HG02884 (cell line): ENCODE results near the gene TIMM22.

Experiments used
- ATAC-seq: cut with Tn5 transposase; IDR thresholded peaks from one replicate; pipeline ENCODE4 v1.9.1; 2021; ENCODE audit warnings: mild to moderate bottlenecking, moderate library complexity; ENCODE audit not compliant: unreplicated experiment

TIMM22 gene

GRCh38 chr17:1018547-1018946 lies 21.6 kb downstream of the TIMM22 start:
- no peak for ATAC-seq

- no peak for ATAC-seq
Measured at GRCh38 chr17:1019451-1019850, 22.5 kb downstream of the TIMM22 start.

GRCh38 chr17:1021147-1021546 lies 24.2 kb downstream of the TIMM22 start:
- ATAC-seq: no peak

- ATAC-seq: no peak
Measured at GRCh38 chr17:1022278-1023024, 25.5 kb downstream of the TIMM22 start.

GRCh38 chr17:1024076-1024475 lies 27.1 kb downstream of the TIMM22 start:
- no peak for ATAC-seq

- no peak for ATAC-seq
Measured at GRCh38 chr17:1025733-1026598, 29.0 kb downstream of the TIMM22 start.

- ATAC-seq: no peak
Measured at GRCh38 chr17:1026599-1026975, 29.7 kb downstream of the TIMM22 start.

GRCh38 chr17:1027044-1027443 lies 30.1 kb downstream of the TIMM22 start:
- no peak for ATAC-seq

- ATAC-seq: no peak
Measured at GRCh38 chr17:1029196-1029921, 32.4 kb downstream of the TIMM22 start.

GRCh38 chr17:1029922-1030644 lies 33.2 kb downstream of the TIMM22 start:
- ATAC-seq: no peak

GRCh38 chr17:1030684-1031532 lies 34.0 kb downstream of the TIMM22 start:
- ATAC-seq: no peak

- no peak for ATAC-seq
Measured at GRCh38 chr17:1031711-1032110, 34.8 kb downstream of the TIMM22 start.

- ATAC-seq: no peak
Measured at GRCh38 chr17:1032391-1032790, 35.5 kb downstream of the TIMM22 start.

GRCh38 chr17:1033503-1033902 lies 36.6 kb downstream of the TIMM22 start:
- no peak for ATAC-seq

- ATAC-seq: no peak
Measured at GRCh38 chr17:1034652-1035210, 37.8 kb downstream of the TIMM22 start.

GRCh38 chr17:1035546-1036170 lies 38.7 kb downstream of the TIMM22 start:
- no peak for ATAC-seq

GRCh38 chr17:1036171-1036844 lies 39.4 kb downstream of the TIMM22 start:
- no peak for ATAC-seq

- ATAC-seq: no peak
Measured at GRCh38 chr17:1036845-1037237, 39.9 kb downstream of the TIMM22 start.
